Peyer's patch (tissue), 4 donors: ENCODE data around the gene TRPV5. TPM values are rescaled to one million over a fixed set of nuclear protein-coding genes. Genes with fewer than 3 reads are reported as not detected.

Source experiments
- DNase-seq, 3 donors: peaks; one replicate each; pipeline ENCODE4 v3.0.0-alpha.2; 2017 to 2019
- H3K27ac ChIP-seq, 4 donors: fragments of 200-600 bp; sonication (generic); one replicate each; pipeline ENCODE4 v1.5.1; 2016 to 2019
- H3K27me3 ChIP-seq, 2 donors: fragments of 200-600 bp; sonication (generic); one replicate each; pipeline ENCODE4 v1.5.1; 2019
- H3K36me3 ChIP-seq, 3 donors: fragments of 200-600 bp; sonication (generic); one replicate each; pipeline ENCODE4 v1.5.1; 2016 to 2019
- H3K4me1 ChIP-seq, 4 donors: fragments of 200-600 bp; sonication (generic); one replicate each; pipeline ENCODE4 v1.5.1; 2016 to 2019
- H3K4me3 ChIP-seq, 4 donors: fragments of 200-600 bp; sonication (generic); 1 replicate in 3 of 4; 2 replicates in 1 of 4; pipeline ENCODE4 v1.5.1; 2016 to 2019; ENCODE audit warnings: mild to moderate bottlenecking in 1 of 4
- H3K9me3 ChIP-seq, 4 donors: fragments of 200-600 bp; sonication (generic); one replicate each; pipeline ENCODE4 v1.5.1; 2016 to 2019; ENCODE audit warnings: mild to moderate bottlenecking in 1 of 4
- POLR2A ChIP-seq, 2 donors: fragments of 450-650 bp; IDR thresholded peaks; one replicate each; pipeline ENCODE4 v1.5.1; 2017; ENCODE audit warnings: antibody characterized with exemption in 2 of 2, mild to moderate bottlenecking in 2 of 2, moderate library complexity in 2 of 2
- total RNA-seq, 4 donors: library from RNA; depleted of rRNA; stranded (reverse); fragments of >200 nt; gene quantifications; one replicate each; pipeline ENCODE4 v1.1.0, GENCODE V29; 2016
- TF ChIP-seq, protein P1 (sequence below), 6 experiments: fragments of 450-650 bp in 4 of 6; fragments of 200-600 bp in 2 of 6; sonication (generic) in 1 of 6; IDR thresholded peaks; one replicate each; pipeline ENCODE4 v1.5.1; 2017 to 2019; ENCODE audit warnings: antibody characterized with exemption in 6 of 6, mild to moderate bottlenecking in 3 of 6, moderate library complexity in 1 of 6

The TRPV5 gene
- total RNA-seq, 4 donors from 2014 or later = 0.83 TPM; not detected in 3

DNA sequence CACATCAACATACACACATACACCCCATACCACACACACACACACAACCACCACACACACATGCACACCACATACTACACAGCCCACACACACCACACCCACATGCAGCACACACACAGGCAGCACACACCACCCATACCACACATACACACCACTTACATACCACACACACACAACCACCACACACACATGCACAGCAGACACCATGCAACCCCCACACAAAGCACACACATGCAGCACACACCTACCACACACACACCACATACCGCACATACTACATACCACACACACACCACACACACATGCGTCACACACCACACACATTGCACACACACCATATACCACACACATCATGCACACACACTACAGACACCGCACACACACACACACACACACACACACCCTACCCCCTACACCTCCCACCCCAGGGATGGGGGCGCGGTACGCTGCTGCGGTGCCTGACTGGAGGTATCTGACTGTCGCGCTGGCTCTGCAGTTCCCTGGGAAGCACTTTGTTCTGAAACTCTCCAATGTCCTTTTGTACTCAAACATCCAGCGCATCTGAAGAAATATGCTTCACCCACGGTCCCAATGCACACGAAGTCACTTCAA, 42.6 kb downstream of the TRPV5 start:
- Histone ChIP-seq H3K9me3 (no peaks in the 10 kb centered on the region), H3K4me3 (no peak overlapping the region), H3K4me1 (no peaks in the 10 kb centered on the region), H3K27ac (no peak overlapping the region), H3K27me3 (no peaks in the 10 kb centered on the region), H3K36me3 (no peaks in the 10 kb centered on the region)
- DNase-seq = no peak
- TF ChIP-seq, protein P1, sequence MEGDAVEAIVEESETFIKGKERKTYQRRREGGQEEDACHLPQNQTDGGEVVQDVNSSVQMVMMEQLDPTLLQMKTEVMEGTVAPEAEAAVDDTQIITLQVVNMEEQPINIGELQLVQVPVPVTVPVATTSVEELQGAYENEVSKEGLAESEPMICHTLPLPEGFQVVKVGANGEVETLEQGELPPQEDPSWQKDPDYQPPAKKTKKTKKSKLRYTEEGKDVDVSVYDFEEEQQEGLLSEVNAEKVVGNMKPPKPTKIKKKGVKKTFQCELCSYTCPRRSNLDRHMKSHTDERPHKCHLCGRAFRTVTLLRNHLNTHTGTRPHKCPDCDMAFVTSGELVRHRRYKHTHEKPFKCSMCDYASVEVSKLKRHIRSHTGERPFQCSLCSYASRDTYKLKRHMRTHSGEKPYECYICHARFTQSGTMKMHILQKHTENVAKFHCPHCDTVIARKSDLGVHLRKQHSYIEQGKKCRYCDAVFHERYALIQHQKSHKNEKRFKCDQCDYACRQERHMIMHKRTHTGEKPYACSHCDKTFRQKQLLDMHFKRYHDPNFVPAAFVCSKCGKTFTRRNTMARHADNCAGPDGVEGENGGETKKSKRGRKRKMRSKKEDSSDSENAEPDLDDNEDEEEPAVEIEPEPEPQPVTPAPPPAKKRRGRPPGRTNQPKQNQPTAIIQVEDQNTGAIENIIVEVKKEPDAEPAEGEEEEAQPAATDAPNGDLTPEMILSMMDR (IDR thresholded peaks at IDR 0.05) = no peak
- no peak for TF ChIP-seq POLR2A (IDR thresholded peaks at IDR 0.05)

DNA sequence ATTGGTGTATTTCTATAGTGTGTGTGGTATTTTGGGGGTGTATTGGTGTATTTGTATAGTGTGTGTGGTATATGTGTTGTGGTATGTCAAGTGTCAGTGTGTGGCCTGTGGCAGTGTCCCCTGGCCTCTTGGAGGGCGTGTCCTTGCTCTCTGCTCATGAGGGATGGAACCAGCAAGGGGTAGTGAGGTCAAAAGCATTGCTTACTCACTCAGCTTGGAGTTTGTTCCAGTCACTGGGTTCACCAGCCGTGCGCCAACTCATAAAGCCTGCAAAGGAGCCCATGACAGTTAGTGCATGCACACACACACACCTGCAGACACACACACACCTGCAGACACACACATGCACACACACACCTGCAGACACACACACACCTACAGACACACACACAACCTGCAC, 43.7 kb downstream of the TRPV5 start:
- Histone ChIP-seq H3K9me3 (no peaks in the 10 kb centered on the region), H3K4me1 (no peaks in the 10 kb centered on the region), H3K4me3 (no peak overlapping the region), H3K27me3 (no peaks in the 10 kb centered on the region), H3K27ac (no peak overlapping the region), H3K36me3 (no peaks in the 10 kb centered on the region)
- DNase-seq = peak in 1 of 3 donors; percentile 61
- TF ChIP-seq POLR2A (IDR thresholded peaks at IDR 0.05) = no peak
- TF ChIP-seq, protein P1 (IDR thresholded peaks at IDR 0.05) = no peak

DNA sequence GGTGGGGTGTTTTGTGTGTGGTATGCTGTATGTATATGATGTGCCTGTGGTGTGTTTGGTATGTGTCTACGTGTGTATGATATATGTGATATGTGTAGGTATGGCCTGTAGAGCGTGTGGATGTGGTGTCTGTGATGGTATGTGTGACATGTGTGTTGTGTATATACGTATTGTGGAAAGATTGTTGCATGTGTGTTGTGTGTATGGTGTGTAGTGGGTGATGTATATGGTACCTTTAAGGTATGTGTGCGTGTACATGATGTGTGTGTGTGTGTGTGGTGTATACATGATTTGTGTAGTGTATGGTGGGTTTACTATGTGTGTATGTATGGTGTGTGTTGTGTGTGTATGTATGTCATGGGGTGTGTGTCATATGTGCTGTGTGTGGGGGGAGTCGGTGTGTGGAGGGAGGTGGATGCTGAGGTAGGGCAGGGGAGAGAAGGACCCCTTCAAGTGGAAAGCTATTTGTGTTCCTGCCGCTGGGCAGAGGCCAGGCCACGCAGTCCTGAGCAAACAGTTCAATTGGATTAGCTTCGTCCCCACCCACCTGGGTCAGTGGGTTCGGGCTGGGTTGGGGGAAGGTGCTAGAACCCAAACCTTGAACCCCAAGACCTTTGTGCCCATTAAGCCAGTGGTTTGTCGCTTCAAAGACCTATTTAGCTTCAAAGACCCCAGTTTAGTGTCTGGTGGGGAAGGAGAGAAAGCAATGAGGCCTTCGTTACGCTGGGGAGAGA, 46.1 kb downstream of the TRPV5 start:
- Histone ChIP-seq H3K9me3 (no peaks in the 10 kb centered on the region), H3K36me3 (no peaks in the 10 kb centered on the region), H3K4me3 (no peak overlapping the region), H3K4me1 (no peaks in the 10 kb centered on the region), H3K27me3 (no peaks in the 10 kb centered on the region), H3K27ac (no peak overlapping the region)
- no peak for TF ChIP-seq POLR2A (IDR thresholded peaks at IDR 0.05)
- TF ChIP-seq, protein P1 (IDR thresholded peaks at IDR 0.05) = no peak
- peak in 2 of 3 donors; percentile 24 to 26 for DNase-seq

DNA sequence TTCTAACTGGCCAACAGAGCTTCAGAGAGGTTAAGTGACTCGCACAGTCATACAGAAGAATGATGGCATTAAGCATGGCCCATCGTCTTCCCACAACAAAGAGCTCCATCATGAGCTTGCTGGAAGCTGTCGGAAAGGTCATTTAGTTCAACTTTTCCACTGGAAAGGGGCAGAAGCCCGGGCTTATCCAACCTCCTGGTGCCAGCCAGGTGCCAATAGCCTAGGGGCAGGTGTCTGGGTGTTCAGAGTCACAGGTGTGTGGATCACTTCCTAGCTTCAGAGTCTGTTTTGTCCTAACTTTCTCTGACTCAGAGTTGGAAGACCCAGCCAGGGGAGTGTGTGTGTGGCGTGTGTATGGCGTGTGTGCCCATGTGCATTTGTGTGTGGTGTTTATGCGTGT, 46.7 kb downstream of the TRPV5 start:
- no peaks in the 10 kb centered on the region for H3K27me3 ChIP-seq
- DNase-seq = peak in 2 of 3 donors; percentile 5 to 29
- no peaks in the 10 kb centered on the region for H3K4me1 ChIP-seq
- H3K36me3 ChIP-seq = no peaks in the 10 kb centered on the region
- no peak overlapping the region for H3K27ac ChIP-seq
- TF ChIP-seq, protein P1 (IDR thresholded peaks at IDR 0.05) = no peak
- TF ChIP-seq POLR2A (IDR thresholded peaks at IDR 0.05) = no peak
- H3K9me3 ChIP-seq = no peaks in the 10 kb centered on the region
- H3K4me3 ChIP-seq = no peak overlapping the region

DNA sequence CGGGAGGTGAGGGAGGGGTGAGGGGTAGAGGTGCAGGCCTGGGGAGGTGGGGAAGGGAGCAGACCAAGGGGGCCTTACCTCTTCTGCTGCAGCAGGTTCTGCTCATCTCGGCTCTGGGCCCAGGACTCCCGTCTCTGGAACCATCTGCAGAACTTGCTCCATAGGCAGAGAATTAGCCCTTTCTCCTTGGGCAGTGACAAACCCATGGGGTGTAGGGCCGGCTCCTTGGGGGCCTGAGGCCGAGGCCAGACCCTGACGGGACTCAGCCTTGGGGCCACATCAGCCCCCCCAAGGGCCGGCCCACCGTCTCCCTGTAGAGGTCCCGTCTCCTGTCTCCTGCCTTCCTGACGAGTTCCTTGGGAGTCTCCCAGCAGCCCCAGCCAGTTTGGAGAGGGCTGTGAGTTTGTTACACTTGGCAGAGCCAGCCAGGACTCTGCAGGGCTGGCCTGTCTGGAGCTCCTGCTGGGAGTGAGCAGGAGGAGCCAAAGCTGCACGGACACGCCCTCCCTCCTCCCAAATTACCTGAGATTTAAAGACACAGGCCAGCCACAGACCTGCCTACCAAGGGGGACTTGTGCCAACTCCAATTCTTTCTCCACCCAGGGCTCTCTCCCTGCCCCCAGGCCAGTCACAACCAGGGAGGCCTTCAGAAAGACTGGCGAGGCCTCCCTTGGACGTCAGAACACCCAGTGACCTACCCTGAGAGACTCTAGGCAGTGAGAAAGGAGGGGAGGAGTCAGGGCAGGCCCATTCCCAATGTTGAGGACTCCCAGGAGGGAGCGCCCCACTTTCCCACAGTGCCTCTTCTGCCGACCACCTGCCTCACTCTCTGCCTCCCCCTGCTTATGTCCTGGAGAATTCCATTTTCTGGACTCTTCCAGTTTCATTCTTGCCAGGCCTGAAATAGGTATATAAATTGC, 48.0 kb downstream of the TRPV5 start, which contains the start of gene TRPV6:
TSS of gene TRPV6 (minus strand) at position 435 of the 920 bp plus-strand sequence.
- Histone ChIP-seq H3K9me3 (no peaks in the 10 kb centered on the region), H3K27me3 (no peaks in the 10 kb centered on the region), H3K27ac (no peak within 1 kb of the TSS), H3K4me1 (no peaks in the 10 kb centered on the region), H3K36me3 (no peaks in the 10 kb centered on the region), H3K4me3 (no peak within 1 kb of the TSS)
- no peak for TF ChIP-seq POLR2A (IDR thresholded peaks at IDR 0.05)
- TF ChIP-seq, protein P1 (IDR thresholded peaks at IDR 0.05) = no peak
- DNase-seq = peak in 1 of 3 donors; percentile 46
